BLaER1 (cell line): Measurements from ENCODE around the gene DIP2C.

ENCODE experiments used
- H3K27ac ChIP-seq: shearing (Covaris generic); formaldehyde crosslinking; 2 replicates; pipeline ENCODE4 v1.8.1; 2022
- H3K27me3 ChIP-seq: shearing (Covaris generic); formaldehyde crosslinking; 2 replicates; pipeline ENCODE4 v1.8.1; 2022
- H3K36me3 ChIP-seq: shearing (Covaris generic); formaldehyde crosslinking; 2 replicates; pipeline ENCODE4 v1.8.1; 2022
- H3K4me1 ChIP-seq: shearing (Covaris generic); formaldehyde crosslinking; 2 replicates; pipeline ENCODE4 v1.8.1; 2022
- H3K4me2 ChIP-seq: shearing (Covaris generic); formaldehyde crosslinking; 2 replicates; pipeline ENCODE4 v1.8.1; 2022
- H3K4me3 ChIP-seq: shearing (Covaris generic); formaldehyde crosslinking; 2 replicates; pipeline ENCODE4 v1.8.1; 2022
- H3K9ac ChIP-seq: shearing (Covaris generic); formaldehyde crosslinking; 2 replicates; pipeline ENCODE4 v1.8.1; 2022
- H3K9me3 ChIP-seq: shearing (Covaris generic); formaldehyde crosslinking; 2 replicates; pipeline ENCODE4 v1.8.1; 2022
- H4K20me1 ChIP-seq: shearing (Covaris generic); formaldehyde crosslinking; 2 replicates; pipeline ENCODE4 v1.8.1; 2022
- Cebpa-rat ChIP-seq: shearing (Covaris generic); IDR thresholded peaks from 2 replicates; pipeline ENCODE4 v1.8.1; 2022

DIP2C gene

GRCh38 chr10:562142-562541 is 127.3 kb downstream of the DIP2C start:
- H3K9ac ChIP-seq, result peak overlapping the region; percentile 60; the same call in 1 of the 2 replicates
- no peaks in the 10 kb centered on the region for H3K27me3 ChIP-seq
- peak overlapping the region; percentile 22; the same call in 1 of the 2 replicates for H3K4me3 ChIP-seq
- peaks cover 38% of the 10 kb centered on the region for H3K9me3 ChIP-seq
- H3K27ac ChIP-seq, result peak overlapping the region; percentile 29
- H3K4me1 ChIP-seq, result peaks cover 73% of the 10 kb centered on the region
- H3K36me3 ChIP-seq, result peaks cover 16% of the 10 kb centered on the region; the same call in 1 of the 2 replicates
- H4K20me1 ChIP-seq, result peaks cover 66% of the 10 kb centered on the region
- peak overlapping the region; percentile 90 for H3K4me2 ChIP-seq
- no peak for TF ChIP-seq Cebpa-rat

GRCh38 chr10:561721-562120 is 127.7 kb downstream of the DIP2C start:
- H3K9me3 ChIP-seq, result peaks cover 34% of the 10 kb centered on the region
- TF ChIP-seq Cebpa-rat, result no peak
- peaks cover 66% of the 10 kb centered on the region for H4K20me1 ChIP-seq
- no peaks in the 10 kb centered on the region for H3K27me3 ChIP-seq
- H3K4me2 ChIP-seq, result peak overlapping the region; percentile 90
- peak overlapping the region; percentile 29 for H3K27ac ChIP-seq
- H3K36me3 ChIP-seq, result peaks cover 16% of the 10 kb centered on the region; the same call in 1 of the 2 replicates
- H3K4me1 ChIP-seq, result peaks cover 73% of the 10 kb centered on the region
- H3K9ac ChIP-seq, result peak overlapping the region; percentile 60
- peak overlapping the region; percentile 22; the same call in 1 of the 2 replicates for H3K4me3 ChIP-seq

DNA sequence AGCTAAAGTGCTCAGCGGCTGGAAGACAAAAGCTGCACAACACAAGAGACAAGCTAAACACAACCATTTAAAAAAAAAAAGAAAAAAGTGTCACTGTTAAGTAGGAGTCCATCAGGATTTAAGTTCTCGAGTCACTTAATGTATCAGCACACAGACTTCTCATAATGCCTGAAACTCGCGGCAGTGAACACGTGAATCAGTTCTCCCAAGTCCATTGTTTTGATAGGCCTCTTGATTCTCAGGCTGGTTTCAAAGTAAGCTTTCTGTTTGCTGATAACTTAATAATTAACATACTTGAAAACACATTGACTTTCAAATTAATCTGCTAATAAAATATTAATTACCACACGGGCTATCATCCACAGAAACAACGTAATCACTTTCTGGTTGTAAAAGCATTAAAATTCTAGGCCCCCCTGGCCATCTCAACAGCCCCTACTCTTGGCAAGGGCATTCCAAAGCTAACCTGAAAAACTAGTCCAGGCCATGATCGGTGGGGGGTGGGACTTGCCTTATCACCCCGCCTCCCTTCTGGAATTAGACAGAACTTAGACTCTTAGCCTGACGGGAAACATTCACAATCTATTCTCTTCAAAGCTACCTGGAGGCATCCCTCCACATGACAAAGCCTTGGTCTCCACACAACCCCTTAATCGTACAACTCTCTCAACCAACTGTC is 129.0 kb downstream of the DIP2C start:
- Histone ChIP-seq H3K4me2 (peak overlapping the region; percentile 90), H3K27me3 (no peaks in the 10 kb centered on the region), H3K27ac (peak overlapping the region; percentile 35; the same call in 1 of the 2 replicates), H3K4me3 (no peak overlapping the region), H3K9me3 (peaks cover 21% of the 10 kb centered on the region), H3K36me3 (peaks cover 16% of the 10 kb centered on the region; the same call in 1 of the 2 replicates), H4K20me1 (peaks cover 68% of the 10 kb centered on the region), H3K4me1 (peaks cover 74% of the 10 kb centered on the region), H3K9ac (no peak overlapping the region)
- TF ChIP-seq Cebpa-rat, result no peak

DNA sequence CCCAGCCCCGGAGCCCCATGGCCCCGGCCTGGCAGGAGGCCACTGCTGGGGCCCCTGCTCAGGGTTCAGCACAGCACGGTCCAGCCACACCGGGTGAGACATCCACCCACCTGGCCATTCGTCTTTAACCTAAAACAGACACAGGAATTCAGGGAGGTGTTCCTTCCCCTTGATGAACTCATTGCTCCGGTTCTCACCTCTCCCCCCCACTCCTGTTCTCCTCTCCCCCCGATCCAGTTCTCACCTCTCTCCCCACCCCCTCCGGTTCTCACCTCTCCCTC is 129.8 kb downstream of the DIP2C start:
- TF ChIP-seq Cebpa-rat, result no peak
- no peaks in the 10 kb centered on the region for H3K27me3 ChIP-seq
- H4K20me1 ChIP-seq, result peaks cover 75% of the 10 kb centered on the region
- H3K9me3 ChIP-seq, result peaks cover 14% of the 10 kb centered on the region
- peak overlapping the region; percentile 35 for H3K27ac ChIP-seq
- 0 out of 2 replicates have a peak overlapping the region, but pooled peaks have one; percentile 21 for H3K9ac ChIP-seq
- H3K36me3 ChIP-seq, result peaks cover 13% of the 10 kb centered on the region; the same call in 1 of the 2 replicates
- H3K4me1 ChIP-seq, result peaks cover 81% of the 10 kb centered on the region
- no peak overlapping the region for H3K4me3 ChIP-seq
- H3K4me2 ChIP-seq, result peak overlapping the region; percentile 90

GRCh38 chr10:558891-559766 is 130.3 kb downstream of the DIP2C start:
- Histone ChIP-seq H3K4me1 (peaks cover 87% of the 10 kb centered on the region), H3K4me2 (peak overlapping the region; percentile 90), H3K4me3 (no peak overlapping the region), H3K9ac (0 out of 2 replicates have a peak overlapping the region, but pooled peaks have one; percentile 21), H3K27me3 (no peaks in the 10 kb centered on the region), H3K27ac (peak overlapping the region; percentile 35), H3K36me3 (peaks cover 7% of the 10 kb centered on the region; the same call in 1 of the 2 replicates), H3K9me3 (peaks cover 8% of the 10 kb centered on the region), H4K20me1 (peaks cover 81% of the 10 kb centered on the region)
- no peak for TF ChIP-seq Cebpa-rat

- 0 out of 2 replicates have a peak overlapping the region, but pooled peaks have one; percentile 37 for H3K27ac ChIP-seq
- no peak for TF ChIP-seq Cebpa-rat
- no peaks in the 10 kb centered on the region for H3K27me3 ChIP-seq
- H3K9me3 ChIP-seq, result peaks cover under 1% of the 10 kb centered on the region; the same call in 1 of the 2 replicates
- peaks cover 89% of the 10 kb centered on the region for H4K20me1 ChIP-seq
- H3K4me2 ChIP-seq, result peak overlapping the region; percentile 48
- H3K9ac ChIP-seq, result no peak overlapping the region
- no peaks in the 10 kb centered on the region for H3K36me3 ChIP-seq
- peaks cover 86% of the 10 kb centered on the region for H3K4me1 ChIP-seq
- no peak overlapping the region for H3K4me3 ChIP-seq
Observed at GRCh38 chr10:558364-558763, 131.1 kb downstream of the DIP2C start.

DNA sequence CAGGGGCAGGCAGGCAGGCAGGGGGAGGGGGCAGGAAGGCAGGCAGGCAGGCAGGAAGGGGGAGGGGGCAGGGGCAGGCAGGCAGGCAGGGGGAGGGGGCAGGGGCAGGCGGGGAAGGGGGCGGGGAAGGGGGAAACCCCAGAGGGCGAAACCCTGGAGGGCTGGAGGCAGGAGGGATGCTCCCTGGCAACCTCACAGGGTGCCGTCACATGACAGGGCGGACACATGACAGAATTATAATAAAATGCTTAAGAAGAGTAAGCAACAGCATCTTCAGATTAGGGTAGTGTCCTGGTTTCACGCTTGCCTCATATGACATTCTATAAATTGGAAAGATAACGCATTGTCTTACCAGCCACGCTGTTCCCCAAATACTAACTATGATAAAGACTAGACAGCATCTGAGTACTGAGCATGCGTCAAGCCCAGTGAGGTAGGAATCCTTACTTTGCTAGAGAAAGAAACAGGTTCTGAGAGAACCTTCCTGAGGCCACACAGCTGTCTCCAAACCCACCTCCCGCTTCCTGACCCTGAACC is 131.6 kb downstream of the DIP2C start:
- peaks cover 81% of the 10 kb centered on the region for H3K4me1 ChIP-seq
- no peaks in the 10 kb centered on the region for H3K36me3 ChIP-seq
- H3K27ac ChIP-seq, result 0 out of 2 replicates have a peak overlapping the region, but pooled peaks have one; percentile 37
- H3K9me3 ChIP-seq, result no peaks in the 10 kb centered on the region
- no peak for TF ChIP-seq Cebpa-rat
- no peak overlapping the region for H3K9ac ChIP-seq
- H4K20me1 ChIP-seq, result peaks cover 91% of the 10 kb centered on the region
- H3K4me2 ChIP-seq, result peak overlapping the region; percentile 48
- H3K27me3 ChIP-seq, result no peaks in the 10 kb centered on the region
- no peak overlapping the region for H3K4me3 ChIP-seq

DNA sequence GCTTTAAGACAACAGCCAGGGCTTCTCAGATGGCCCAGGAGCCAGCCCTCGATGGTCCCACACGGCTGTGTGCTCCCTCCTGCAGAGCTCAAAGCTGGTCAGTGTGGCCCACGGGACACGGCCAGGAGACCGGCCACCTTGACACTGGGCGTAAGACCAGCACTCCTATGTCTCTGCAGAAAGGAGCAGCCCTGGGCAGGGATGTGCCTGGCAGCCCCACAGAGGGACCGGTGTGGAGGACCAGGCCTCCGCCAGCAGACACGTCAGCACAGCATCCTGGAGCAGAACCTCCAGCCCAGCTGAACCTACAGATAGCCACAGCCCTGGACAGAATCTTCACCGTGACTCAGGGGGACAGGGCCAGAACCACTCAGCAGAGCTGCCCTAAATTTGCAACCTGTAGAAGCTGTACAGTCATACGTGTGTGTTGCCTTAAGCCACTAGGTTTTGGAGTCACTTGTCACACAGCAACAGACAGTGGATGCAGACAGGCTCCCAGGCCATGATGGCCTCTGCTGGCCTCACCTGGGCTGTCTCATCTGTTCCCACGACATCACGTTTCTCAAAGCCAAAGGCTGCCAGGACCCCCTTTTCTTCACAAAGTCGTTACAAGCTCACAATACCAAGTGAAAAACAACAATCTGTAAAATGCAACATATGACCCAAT is 132.4 kb downstream of the DIP2C start:
- Histone ChIP-seq H3K9ac (peak overlapping the region; percentile 13; the same call in 1 of the 2 replicates), H3K4me3 (no peak overlapping the region)

More for the DNA sequence above, 132.4 kb downstream of the DIP2C start:
- H3K4me1 ChIP-seq, result peaks cover 74% of the 10 kb centered on the region
- no peaks in the 10 kb centered on the region for H3K36me3 ChIP-seq
- peak overlapping the region; percentile 57 for H3K4me2 ChIP-seq
- no peak for TF ChIP-seq Cebpa-rat
- no peaks in the 10 kb centered on the region for H3K27me3 ChIP-seq
- H4K20me1 ChIP-seq, result peaks cover 91% of the 10 kb centered on the region
- H3K27ac ChIP-seq, result peak overlapping the region; percentile 53
- no peaks in the 10 kb centered on the region for H3K9me3 ChIP-seq
